ENCODE measurements around the gene HOXC4.

Gene HOXC4

DNA sequence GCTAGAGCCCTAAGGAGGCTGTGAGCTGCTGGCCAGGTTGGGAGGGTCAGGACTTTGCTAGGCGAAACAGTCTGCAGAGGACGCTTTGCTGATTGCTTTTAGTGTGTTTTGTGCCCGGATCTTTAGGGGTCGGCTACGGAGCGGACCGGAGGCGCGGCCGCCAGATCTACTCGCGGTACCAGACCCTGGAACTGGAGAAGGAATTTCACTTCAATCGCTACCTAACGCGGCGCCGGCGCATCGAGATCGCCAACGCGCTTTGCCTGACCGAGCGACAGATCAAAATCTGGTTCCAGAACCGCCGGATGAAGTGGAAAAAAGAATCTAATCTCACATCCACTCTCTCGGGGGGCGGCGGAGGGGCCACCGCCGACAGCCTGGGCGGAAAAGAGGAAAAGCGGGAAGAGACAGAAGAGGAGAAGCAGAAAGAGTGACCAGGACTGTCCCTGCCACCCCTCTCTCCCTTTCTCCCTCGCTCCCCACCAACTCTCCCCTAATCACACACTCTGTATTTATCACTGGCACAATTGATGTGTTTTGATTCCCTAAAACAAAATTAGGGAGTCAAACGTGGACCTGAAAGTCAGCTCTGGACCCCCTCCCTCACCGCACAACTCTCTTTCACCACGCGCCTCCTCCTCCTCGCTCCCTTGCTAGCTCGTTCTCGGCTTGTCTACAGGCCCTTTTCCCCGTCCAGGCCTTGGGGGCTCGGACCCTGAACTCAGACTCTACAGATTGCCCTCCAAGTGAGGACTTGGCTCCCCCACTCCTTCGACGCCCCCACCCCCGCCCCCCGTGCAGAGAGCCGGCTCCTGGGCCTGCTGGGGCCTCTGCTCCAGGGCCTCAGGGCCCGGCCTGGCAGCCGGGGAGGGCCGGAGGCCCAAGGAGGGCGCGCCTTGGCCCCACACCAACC is 23.9 kb upstream of the HOXC4 start:
- no peak for DNase-seq

DNA sequence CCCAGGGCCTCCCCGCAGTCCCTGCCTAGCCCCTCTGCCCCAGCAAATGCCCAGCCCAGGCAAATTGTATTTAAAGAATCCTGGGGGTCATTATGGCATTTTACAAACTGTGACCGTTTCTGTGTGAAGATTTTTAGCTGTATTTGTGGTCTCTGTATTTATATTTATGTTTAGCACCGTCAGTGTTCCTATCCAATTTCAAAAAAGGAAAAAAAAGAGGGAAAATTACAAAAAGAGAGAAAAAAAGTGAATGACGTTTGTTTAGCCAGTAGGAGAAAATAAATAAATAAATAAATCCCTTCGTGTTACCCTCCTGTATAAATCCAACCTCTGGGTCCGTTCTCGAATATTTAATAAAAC is 23.2 kb upstream of the HOXC4 start:
- DNase-seq = no peak

DNA sequence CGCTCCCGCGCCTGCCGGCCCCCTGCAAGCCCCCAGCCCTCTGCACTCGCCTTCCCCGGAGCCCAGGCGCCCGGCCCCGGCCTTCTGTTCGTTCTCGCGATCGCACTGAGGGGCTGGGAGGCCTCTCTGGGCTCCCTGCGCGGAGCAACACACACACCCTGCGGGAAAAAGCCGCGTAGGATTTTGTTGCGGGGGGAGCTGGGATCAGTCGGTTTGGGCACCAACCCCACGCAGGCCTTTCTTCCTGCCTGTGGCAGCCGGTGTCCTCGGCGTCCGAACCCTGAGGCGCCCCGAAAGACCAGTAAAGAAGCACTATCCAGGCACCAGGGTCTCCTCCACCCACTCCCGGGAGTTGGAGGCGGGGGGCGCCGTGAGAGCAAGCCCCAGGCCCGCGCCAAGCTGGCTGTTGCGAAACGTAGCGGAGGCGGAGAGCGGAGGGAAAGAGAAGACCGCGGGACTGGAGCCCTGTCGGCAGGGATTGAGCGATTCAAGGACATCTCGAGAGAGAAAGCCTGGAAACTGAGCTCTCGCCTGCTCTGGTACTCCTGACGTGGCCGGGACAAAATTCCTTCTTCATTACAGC is 22.7 kb upstream of the HOXC4 start:
- no peak for DNase-seq

DNA sequence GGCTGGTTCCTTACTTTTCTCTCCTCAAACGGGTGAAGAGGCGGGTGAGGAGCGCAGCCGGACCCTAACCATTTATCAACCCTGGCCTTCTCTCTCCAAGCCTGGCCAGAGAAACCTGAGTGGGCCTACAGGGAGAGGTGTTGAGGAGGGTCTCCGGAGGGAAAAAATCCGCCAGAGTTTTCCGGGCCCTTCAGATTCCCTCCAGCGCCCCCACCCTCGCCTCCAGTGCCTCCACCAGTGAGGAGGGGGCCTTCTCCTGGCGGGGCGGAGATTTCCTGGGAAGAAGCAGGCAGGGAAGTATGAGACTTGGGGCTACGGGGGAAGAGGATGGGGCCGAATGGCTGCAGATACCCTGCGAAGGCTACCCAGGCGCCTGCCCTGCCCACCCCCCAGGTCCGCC is 22.2 kb upstream of the HOXC4 start:
- DNase-seq = no peak

DNA sequence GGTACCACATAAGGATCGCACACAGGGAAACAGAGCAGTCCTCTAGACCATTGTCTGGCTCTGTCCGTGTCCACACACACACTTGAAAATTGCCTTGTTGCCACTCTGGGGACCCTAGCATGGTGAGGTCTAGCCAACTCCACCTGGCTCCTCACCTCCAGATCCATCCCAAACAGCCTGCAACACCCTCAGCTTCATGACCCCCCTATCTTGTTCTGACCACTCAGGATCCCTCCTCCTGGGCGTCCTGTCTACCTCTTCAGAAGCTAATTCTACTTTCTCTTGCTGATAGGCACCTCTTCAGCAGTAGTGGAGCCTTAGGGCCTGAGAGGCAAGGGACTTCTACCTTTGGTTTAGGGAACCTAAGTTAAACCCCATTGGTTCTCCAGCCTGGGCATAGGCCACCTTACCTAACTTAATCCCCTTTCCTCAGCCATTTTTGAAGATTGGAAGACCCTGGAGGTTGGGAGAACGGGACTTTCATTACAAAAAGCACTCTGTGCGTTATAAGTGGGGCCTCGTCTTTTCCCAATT is 21.5 kb upstream of the HOXC4 start:
- no peak for DNase-seq

DNA sequence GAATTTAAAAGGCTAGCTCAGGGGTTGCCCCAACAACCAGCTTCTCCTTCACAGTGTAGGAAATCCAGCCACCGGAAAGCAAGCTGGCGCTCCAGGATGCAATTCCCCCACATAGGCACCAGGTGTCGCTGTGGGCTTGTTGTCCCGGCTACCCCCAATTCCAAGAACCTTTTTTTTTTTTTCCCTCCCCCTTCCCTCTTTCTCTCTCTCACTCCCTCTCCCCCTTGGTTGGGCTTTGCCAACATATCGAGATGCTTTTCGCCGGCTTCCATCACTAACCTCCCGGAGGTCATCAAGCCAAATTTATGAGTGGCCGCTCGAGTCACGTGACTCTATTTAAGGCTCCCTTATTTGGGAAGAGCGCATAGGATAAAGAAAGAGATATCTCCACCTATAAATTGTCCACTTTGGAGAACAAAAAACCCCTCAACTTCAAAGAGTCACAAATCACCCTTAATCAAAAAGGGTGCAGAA is 21.0 kb upstream of the HOXC4 start, which contains the start of gene HOXC5:
HOXC5 (plus strand) TSS at position 424 of the 474 bp plus-strand sequence. CDS start 73 bp downstream, outside the sequence.
- DNase-seq = peak; percentile 62

DNA sequence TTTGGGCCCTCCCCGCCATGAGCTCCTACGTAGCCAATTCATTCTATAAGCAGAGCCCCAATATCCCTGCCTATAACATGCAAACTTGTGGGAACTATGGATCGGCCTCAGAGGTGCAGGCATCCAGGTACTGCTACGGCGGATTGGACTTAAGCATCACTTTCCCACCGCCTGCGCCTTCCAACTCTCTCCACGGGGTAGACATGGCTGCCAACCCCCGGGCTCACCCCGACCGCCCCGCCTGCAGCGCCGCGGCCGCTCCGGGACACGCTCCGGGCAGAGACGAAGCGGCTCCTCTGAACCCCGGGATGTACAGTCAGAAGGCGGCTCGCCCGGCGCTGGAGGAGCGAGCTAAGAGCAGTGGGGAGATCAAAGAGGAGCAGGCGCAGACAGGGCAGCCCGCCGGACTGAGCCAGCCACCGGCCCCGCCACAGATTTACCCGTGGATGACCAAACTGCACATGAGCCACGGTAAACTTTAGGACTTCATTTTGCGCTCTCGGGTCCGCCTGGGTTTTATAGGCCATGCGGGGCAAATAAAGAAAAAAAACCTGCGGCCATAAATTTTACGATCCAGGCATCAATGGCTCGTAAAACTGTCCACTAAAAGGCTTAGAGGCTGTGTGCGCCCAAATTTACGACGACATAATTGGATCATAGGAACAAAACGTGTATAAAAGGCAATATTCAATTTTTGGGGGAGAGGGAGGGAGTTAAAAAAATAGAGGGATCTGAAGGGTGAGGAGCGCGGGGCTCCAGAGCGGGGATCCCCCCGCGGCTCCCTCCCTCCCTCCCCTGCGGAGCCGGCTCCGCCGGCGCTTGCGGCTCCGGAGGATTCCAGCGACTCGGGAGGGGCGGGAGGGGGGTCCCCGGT is 20.3 kb upstream of the HOXC4 start:
- DNase-seq = no peak

DNA sequence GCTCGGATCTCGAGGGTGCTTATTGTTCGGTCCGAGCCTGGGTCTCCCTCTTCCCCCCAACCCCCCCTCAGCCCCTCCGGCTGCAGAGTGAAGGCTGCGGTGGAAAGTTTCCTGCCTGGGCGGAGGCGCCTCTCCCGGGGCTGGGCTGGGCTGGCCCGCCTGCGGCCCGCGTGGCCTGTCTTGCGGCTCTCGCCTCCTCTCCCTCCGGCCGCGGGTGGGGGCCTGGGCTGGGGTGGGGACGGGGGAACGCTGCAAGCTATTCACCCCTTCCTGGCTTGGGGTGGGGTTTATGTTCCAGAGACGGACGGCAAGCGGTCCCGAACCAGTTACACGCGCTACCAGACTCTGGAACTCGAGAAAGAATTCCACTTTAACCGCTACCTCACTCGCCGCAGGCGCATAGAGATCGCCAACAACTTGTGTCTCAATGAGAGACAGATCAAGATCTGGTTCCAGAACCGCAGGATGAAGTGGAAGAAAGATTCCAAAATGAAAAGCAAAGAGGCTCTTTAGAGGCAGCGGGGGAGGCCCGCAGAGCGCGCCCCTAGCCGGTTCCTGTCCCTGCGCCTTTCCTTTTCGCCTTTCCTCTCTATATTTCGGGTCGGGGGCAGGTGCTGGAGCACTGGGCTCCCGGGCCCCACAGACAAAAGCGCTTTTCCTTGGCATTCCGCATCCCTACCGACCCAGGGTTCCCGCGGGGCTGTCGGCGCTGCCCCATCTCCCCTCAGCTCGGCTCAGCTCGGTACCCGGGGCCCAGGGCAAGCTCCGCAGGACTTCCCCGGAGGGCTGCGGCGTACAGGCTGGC is 19.5 kb upstream of the HOXC4 start:
- DNase-seq = no peak

DNA sequence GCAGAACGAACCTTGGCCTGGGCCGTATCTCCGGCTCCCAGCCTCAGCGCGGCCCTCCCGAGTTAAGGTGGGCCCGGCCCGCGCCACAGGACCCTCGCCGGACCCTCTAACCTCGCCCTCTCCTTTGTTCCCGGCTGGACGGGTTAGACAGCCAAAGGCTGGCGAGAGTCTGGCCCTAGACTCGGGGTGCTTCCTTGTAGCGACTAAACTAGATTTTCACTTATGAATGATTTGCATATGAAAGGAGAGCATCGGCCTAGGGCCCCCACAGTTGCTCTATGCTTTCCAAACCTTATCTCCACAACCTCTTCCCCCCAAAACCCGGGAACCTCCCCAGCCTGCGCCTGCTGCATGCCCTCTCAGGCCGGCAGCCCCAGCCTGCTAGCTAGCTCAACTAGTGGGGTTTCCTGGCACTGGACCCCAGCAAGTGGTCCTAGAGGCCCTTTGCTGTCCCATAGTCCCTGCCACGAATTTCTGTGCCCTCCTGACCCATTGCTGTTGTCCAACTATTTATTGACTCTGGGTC is 18.8 kb upstream of the HOXC4 start:
- DNase-seq = no peak

DNA sequence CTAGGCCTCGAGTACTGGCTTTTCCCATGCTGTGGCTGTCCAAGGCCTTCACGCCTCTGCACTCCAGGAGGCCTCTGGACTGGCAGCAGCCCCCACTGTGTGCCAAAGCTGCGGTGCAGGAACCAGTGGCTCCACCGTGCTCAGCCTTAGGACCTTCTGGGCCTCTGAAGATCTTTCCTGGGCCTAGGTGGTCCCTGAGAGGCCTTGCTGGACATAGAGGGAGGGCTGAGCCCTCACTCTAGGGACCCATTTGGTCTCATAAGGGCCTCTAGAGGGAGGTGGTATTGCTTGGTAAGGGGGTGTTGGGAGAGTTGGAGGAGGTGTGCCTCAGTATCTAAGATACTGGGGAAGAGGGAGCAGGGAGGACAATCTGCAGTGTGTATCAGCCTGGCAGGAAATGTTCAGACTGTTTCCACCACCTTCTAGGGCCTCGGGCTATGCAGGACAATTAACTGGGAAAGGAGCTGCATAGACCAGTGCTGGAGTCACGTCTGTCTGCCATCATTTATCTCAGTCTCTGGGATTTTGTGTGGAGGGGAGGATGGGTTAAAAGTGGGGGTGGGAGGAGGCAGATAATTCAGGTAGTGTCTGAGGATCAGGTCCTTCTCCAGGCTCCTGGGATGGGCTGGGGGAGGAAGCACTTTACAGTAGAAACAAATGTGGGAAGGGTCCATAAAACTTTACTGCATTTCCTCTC is 17.9 kb upstream of the HOXC4 start:
- DNase-seq = no peak

DNA sequence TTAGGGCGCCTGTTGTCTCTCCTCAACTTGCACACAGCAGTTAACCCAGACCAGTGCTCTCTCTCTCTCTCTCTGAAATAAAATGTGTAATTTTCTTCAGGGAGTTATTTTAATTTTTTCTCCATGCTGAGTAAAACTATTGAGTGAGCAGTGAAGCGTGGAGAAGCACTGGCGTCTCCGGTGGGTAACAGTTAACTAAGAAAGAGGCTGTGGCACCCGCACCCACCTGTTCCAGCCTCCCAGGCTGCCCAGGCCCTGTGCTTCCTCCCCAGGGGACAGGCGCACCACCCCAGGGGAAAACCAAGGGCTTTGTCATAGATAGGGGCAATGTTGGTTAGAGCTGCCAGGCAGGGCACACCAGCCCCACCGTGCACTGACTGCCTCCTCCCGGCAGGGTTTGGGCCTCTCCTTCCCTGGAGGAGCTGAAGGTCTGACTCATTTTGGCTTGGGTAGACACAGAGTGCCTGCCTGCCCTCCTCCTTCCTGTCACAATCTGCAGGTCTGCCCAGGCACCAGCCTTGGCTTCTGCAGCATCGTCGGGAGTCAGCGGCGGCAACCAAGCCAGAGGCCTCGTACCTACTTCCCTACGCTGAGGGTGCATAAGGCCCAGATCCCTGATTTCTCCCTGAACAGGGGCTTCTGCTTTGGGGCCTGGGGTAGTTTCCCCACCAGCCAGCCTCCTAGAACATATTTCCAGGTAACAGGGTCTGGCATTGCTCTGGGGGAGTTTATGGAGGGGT is 16.8 kb upstream of the HOXC4 start:
- no peak for DNase-seq

DNA sequence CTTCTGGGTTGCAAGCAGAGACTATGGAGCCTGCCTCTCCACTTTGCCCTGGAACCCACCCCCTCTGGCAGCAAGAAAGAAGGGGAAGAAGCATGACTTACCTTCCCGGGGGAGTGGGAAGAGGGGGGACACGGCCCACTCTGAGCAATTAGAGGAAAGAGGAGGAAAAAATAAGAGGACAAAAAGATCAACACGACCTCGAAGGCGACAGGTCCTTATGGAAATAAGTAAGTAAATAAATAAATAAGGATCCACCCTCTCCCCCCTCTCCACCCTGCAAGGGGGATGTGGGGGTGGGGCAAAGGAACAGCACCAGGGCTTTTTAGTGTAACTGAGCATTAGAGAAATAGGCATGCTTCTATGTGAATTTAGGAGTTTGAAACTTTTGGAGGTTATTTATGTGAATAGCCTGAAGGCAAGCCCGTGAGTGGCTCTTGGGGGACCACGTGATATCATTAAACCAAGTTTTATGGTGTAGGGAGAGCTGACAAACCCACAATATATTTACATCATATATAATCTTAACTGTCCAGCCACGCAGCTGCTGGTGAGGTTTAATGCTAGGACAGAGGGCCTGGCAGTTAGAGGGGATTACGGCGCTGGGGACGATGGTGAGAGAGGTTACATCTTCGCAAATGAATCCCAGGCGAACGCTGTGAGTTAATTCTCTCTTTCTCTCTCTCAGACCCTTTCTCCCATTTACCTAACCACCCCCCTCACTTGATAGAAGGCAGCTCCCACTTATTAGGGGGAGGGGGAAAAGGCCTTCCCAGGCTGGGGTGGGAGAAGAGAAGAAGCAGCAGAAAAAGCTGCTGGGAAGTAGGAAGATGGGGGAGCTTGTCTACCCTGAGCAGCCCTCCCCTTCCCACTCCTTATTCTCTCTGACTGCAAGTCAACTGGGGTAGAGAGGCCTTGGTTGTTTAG is 16.0 kb upstream of the HOXC4 start:
- no peak for DNase-seq

DNA sequence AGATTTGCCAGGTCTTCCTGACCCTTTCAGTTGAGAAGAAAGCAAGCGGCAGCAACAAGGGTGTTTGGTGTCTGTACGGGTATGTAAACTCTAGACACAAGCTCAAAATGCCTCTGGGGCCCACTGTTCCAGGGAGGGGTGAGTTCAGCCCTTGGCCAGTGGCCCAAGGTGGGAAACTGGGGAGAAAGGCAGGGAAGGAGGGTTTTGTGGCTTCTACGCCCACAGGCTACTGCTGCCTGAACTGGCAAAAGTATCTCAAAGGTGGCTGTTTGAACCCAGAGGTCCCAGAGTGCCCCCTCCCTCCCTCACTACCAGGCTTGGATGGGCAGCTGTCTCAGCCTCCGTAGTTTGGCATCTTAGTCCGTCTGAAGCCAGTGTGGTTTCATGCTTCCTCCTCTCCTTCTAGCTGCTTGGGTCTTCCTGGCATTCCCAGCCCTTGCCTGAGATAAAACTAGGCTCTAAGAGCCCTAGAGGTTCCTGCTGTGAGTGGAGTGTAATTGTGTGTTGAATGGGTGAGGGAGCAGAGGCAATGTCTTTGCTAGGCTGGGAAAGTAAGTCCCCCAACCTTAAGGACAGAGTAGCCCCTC is 15.3 kb upstream of the HOXC4 start:
- DNase-seq = no peak

DNA sequence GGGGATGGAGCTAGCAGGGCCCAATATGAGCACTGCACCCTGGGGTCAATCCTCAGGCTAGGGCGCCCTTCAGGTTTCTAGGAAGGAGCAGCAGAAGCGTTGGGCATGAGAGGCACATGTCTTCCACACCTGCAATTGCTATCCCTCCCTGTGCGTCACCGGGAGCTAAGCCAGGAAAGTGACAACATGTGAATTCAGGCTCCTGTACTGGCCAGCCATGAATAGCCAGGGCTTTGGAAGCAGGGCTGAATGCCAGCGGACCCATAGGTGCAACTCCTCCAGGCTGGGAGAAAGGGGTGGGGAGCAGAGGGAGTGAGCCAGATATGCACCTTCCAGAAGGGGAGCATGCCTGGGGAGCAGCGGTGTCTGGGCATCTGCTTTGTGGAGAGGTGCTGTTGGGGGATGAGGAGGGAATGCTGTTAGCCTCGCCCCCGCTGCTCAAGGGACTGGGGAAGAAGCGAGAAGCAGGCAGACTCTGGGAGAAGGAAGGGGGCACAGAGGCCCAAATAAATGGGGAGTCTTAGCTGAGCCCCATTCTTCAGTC is 14.7 kb upstream of the HOXC4 start:
- DNase-seq = no peak

DNA sequence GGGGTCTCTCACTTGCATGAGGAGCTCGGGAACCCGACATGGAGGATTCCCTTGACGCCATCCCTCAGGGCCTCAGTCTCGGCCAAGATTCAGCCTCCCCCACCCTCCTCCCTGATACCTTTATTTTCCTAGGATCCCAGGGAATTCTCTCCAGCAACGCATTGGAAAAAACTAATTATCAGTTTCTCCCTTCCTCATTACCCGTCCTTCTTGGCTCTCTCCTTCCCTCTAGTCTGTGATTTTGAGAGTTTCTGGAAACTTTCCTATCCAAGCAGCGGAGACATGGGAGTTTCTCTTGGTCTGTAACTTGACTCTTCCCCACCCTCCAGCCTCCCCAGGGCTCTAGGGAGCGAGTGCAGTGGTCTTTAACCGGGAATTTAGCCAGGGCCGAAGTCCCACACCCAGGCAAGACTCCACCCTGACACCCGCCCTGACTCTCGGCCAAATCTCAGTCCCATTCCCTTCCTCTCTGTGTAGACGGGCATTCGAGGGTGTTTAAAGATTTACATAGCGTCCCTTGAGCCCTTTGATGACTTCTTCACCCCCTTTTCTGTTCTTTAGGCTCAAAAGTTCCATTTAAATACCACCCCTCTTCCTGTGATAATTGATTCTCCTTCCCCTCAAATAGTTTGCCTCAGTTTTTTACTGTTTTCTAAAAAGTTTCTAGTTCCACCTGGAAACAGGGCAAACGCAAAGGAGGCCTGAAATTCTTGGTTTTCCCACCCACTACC is 14.1 kb upstream of the HOXC4 start:
- no peak for DNase-seq

DNA sequence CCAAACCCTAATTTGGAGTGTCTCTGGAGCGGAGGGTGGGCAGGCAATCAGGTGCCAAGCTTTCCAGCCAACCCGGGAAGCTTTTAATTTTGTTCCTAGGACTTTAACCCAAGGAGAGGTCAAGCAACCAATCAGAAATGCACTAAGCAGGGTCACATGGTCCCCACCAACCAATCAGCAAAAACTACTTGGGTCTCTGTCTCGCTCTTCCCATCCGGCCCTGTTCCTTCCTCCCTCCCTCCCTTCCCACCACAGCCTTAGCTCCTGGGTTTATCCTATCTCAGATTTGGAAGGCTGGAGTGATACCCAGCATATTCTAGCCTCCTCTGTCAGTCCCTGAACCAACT is 13.5 kb upstream of the HOXC4 start:
- no peak for DNase-seq

DNA sequence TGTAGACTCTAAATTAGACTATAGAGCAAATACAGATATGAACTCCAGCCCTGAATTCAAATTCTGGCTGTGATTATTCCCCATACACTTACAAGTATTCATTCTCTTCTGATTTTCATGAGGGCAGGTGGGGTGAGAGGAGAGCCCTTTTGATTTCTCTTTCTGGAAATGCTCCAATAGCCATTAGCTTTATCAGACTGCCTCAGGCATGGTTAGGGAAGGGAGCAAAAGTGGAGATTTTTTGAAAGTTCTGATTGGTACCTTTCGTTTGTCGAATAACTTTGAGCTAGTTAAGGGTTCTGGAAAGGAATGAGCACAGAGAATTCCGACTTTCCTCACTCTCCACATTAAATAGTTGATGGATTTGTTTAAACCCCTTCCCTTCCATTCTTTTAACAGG is 13.0 kb upstream of the HOXC4 start:
- no peak for DNase-seq

DNA sequence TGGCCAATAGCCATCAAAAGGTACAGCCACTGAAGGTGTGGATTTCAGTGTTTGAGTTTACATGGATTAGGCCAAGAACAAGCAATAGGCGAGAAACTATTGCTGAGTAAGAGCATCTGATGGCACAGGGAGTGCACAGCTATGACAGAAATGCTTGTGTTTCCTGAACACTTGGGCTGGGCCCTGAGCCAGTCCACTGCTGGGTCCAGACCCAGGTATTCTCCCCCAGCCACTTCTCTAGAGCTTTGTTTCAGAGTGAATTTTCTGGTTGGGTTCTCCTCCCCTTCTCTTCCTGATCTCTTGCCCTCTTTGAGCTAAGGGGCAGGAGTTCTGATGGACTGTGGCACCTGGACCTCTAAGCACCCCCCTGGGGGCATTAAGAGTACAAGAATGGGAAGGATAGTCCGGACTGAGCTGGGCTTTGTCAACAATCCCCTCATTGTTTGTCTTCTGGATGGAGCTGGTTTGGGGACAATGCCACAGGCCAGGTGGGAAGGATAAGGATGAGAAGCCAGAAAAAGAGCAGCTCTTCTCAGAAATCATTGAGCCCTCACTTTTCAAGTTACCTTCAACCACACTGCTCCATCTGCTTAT is 12.4 kb upstream of the HOXC4 start:
- no peak for DNase-seq
